OCI-LY1 (cell line): ENCODE results near the gene PLEKHH3.

ENCODE experiments used
- H2AFZ ChIP-seq: fragments of 200-600 bp; sonication (generic), shearing (Covaris generic); 2 replicates; pipeline ENCODE4 v1.6.0; 2014; ENCODE audit warnings: antibody characterized with exemption, mild to moderate bottlenecking, low read length
- H3F3A ChIP-seq: fragments of 200-600 bp; sonication (generic), shearing (Covaris generic); 2 replicates; pipeline ENCODE4 v1.6.0; 2014; ENCODE audit warnings: mild to moderate bottlenecking, antibody characterized with exemption, low read length, moderate library complexity; ENCODE audit not compliant: insufficient read depth
- H3K27ac ChIP-seq: fragments of 200-600 bp; sonication (generic); 2 replicates; pipeline ENCODE4 v1.5.1; 2014; ENCODE audit warnings: low read length, mixed run types, mild to moderate bottlenecking, low read depth; ENCODE audit not compliant: poor library complexity, severe bottlenecking
- H3K27me3 ChIP-seq: fragments of 200-600 bp; sonication (generic); 2 replicates; pipeline ENCODE4 v1.6.0; 2014; ENCODE audit warnings: antibody characterized with exemption, mild to moderate bottlenecking, low read length, moderate library complexity; ENCODE audit not compliant: insufficient read depth
- H3K36me3 ChIP-seq: fragments of 200-600 bp; sonication (generic); 2 replicates; pipeline ENCODE4 v1.6.1; 2014; ENCODE audit warnings: mild to moderate bottlenecking, antibody characterized with exemption, low read length, moderate library complexity, mixed read lengths; ENCODE audit not compliant: insufficient read depth
- H3K4me1 ChIP-seq: fragments of 200-600 bp; sonication (generic); 2 replicates; pipeline ENCODE4 v1.5.1; 2014; ENCODE audit warnings: mild to moderate bottlenecking, low read length, moderate library complexity; ENCODE audit not compliant: insufficient read depth, severe bottlenecking
- H3K4me2 ChIP-seq: fragments of 200-600 bp; sonication (generic), shearing (Covaris generic); 2 replicates; pipeline ENCODE4 v1.6.1; 2014; ENCODE audit warnings: low read length
- H3K4me3 ChIP-seq: fragments of 200-600 bp; sonication (generic); 2 replicates; pipeline ENCODE4 v1.5.1; 2014; ENCODE audit warnings: low read length, low read depth, mild to moderate bottlenecking, mixed read lengths; ENCODE audit not compliant: poor library complexity, severe bottlenecking
- H3K79me2 ChIP-seq: fragments of 200-600 bp; shearing (Covaris generic); 2 replicates; pipeline ENCODE4 v1.6.1; 2016; ENCODE audit warnings: mixed run types, low read length, mixed read lengths; ENCODE audit not compliant: insufficient read depth
- H3K9ac ChIP-seq: fragments of 200-600 bp; sonication (generic), shearing (Covaris generic); 2 replicates; pipeline ENCODE4 v1.6.1; 2014; ENCODE audit warnings: mild to moderate bottlenecking, low read length, mixed read lengths
- H3K9me2 ChIP-seq: fragments of 200-600 bp; sonication (generic), shearing (Covaris generic); 2 replicates; pipeline ENCODE4 v1.6.1; 2014; ENCODE audit warnings: low read depth, mild to moderate bottlenecking, low read length, mixed read lengths
- H3K9me3 ChIP-seq: fragments of 200-600 bp; shearing (Covaris generic); 2 replicates; pipeline ENCODE4 v1.6.1; 2014; ENCODE audit warnings: low read length, mixed read lengths
- H4K20me1 ChIP-seq: fragments of 200-600 bp; sonication (generic), shearing (Covaris generic); 2 replicates; pipeline ENCODE4 v1.6.0; 2016; ENCODE audit warnings: mild to moderate bottlenecking, low read length; ENCODE audit not compliant: insufficient read depth
- CTCF ChIP-seq: fragments of 200-600 bp; sonication (generic), shearing (Covaris generic); IDR thresholded peaks from 2 replicates; pipeline ENCODE4 v1.5.1; 2017; ENCODE audit warnings: mild to moderate bottlenecking, antibody characterized with exemption, low read length, moderate library complexity, mixed read lengths
- EZH2 ChIP-seq: fragments of 200-600 bp; sonication (generic), shearing (Covaris generic); IDR thresholded peaks from 2 replicates; pipeline ENCODE4 v1.8.0; 2017; ENCODE audit warnings: borderline replicate concordance, mixed run types, mild to moderate bottlenecking, antibody characterized with exemption, low read length, moderate library complexity, mixed read lengths

Gene PLEKHH3

GRCh38 chr17:42684929-42685556 lies 8.2 kb upstream of the PLEKHH3 start:
- Histone ChIP-seq H3K9me2 (no peaks in the 10 kb centered on the region), H3K4me1 (peaks cover 15% of the 10 kb centered on the region)

GRCh38 chr17:42683407-42684034 lies 6.7 kb upstream of the PLEKHH3 start:
- H3K9me2 ChIP-seq = no peaks in the 10 kb centered on the region
- H3K4me2 ChIP-seq = no peak overlapping the region
- no peak overlapping the region for H3K27ac ChIP-seq
- H3K27me3 ChIP-seq = no peaks in the 10 kb centered on the region
- TF ChIP-seq EZH2 (no peak), CTCF (no peak)
- no peak overlapping the region for H3K4me3 ChIP-seq
- H4K20me1 ChIP-seq = no peaks in the 10 kb centered on the region
- H3K79me2 ChIP-seq = no peaks in the 10 kb centered on the region
- no peak overlapping the region for H2AFZ ChIP-seq
- no peaks in the 10 kb centered on the region for H3K36me3 ChIP-seq
- H3K9ac ChIP-seq = no peak overlapping the region
- H3F3A ChIP-seq = no peaks in the 10 kb centered on the region
- peaks cover 30% of the 10 kb centered on the region for H3K4me1 ChIP-seq
- no peaks in the 10 kb centered on the region for H3K9me3 ChIP-seq

More at GRCh38 chr17:42684929-42685556, 8.2 kb upstream of the PLEKHH3 start:
- H3K4me2 ChIP-seq = no peak overlapping the region
- no peak overlapping the region for H3K4me3 ChIP-seq
- no peak overlapping the region for H3K27ac ChIP-seq
- no peak overlapping the region for H3K9ac ChIP-seq
- no peaks in the 10 kb centered on the region for H3K79me2 ChIP-seq
- H4K20me1 ChIP-seq = no peaks in the 10 kb centered on the region
- TF ChIP-seq EZH2 (no peak), CTCF (no peak)
- no peaks in the 10 kb centered on the region for H3K36me3 ChIP-seq
- no peaks in the 10 kb centered on the region for H3K9me3 ChIP-seq
- no peak overlapping the region for H2AFZ ChIP-seq
- no peaks in the 10 kb centered on the region for H3K27me3 ChIP-seq
- no peaks in the 10 kb centered on the region for H3F3A ChIP-seq

- TF ChIP-seq CTCF (no peak), EZH2 (no peak)
- H2AFZ ChIP-seq = no peak overlapping the region
- no peak overlapping the region for H3K4me3 ChIP-seq
- peaks cover 33% of the 10 kb centered on the region for H3K4me1 ChIP-seq
- no peaks in the 10 kb centered on the region for H3K36me3 ChIP-seq
- H3K9ac ChIP-seq = no peak overlapping the region
- H3K79me2 ChIP-seq = no peaks in the 10 kb centered on the region
- no peaks in the 10 kb centered on the region for H3K9me3 ChIP-seq
- no peaks in the 10 kb centered on the region for H3K9me2 ChIP-seq
- no peak overlapping the region; the same call in 1 of the 2 replicates for H3K4me2 ChIP-seq
- H3F3A ChIP-seq = no peaks in the 10 kb centered on the region
- H3K27me3 ChIP-seq = no peaks in the 10 kb centered on the region
- H3K27ac ChIP-seq = no peak overlapping the region
- H4K20me1 ChIP-seq = no peaks in the 10 kb centered on the region
Observed at GRCh38 chr17:42682722-42683403, 6.1 kb upstream of the PLEKHH3 start.
